HG03045 (cell line): ENCODE measurements around the gene TLR3.
A peak's percentile ranks its signal among the peaks of the same experiment; 100 is the strongest.
"Not testable (repeated sequence)": the region's sequence is repeated elsewhere in the genome, so short reads cannot be mapped to it uniquely, and the experiment has no call there.

ENCODE experiments used
- ATAC-seq: cut with Tn5 transposase; IDR thresholded peaks from one replicate; pipeline ENCODE4 v1.9.1; 2021; ENCODE audit warnings: mild to moderate bottlenecking, moderate library complexity; ENCODE audit not compliant: unreplicated experiment

The TLR3 gene

GRCh38 chr4:186047501-186047900, 21.5 kb upstream of the TLR3 start:
- not testable (repeated sequence) for ATAC-seq

GRCh38 chr4:186050135-186050534, 18.8 kb upstream of the TLR3 start:
- not testable (repeated sequence) for ATAC-seq

DNA sequence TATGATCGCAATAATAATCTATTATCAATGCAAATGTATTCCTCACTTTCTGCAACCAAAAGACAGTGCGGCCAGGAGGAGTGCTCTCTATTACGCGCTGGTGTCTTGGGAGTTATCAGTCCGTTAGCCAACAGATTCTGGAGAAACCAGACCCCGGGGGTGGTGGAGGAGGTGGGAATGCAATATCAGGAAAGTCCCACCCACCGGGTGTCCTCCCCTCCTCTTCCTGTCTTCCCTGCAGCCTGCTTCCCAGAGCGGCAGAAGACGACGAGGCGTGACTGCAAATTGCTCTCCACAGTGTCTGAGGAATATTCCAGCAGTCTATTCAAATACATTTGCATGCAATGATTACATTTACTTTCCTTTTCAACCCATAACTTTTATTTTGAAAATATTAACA, 17.9 kb upstream of the TLR3 start:
- ATAC-seq, result no peak

- peak; percentile 100 for ATAC-seq
Measured at GRCh38 chr4:186058253-186058979, 10.5 kb upstream of the TLR3 start.

DNA sequence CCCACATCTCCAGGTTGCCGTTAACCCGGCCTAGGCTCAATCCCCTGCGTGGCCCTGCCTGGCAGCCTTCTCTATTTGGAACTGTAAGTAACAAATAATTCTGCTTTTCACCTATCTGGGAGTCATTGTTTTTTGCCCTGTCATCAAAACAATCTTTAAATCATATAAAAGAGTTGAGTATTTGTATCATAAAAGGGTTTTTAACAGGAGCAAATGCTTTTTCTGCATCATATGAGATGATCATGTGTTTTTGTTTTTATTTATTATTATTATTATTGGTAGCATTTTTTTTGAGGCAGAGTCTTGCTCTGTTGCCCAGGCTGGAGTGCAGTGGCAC, 10.0 kb upstream of the TLR3 start:
- ATAC-seq, result no peak

DNA sequence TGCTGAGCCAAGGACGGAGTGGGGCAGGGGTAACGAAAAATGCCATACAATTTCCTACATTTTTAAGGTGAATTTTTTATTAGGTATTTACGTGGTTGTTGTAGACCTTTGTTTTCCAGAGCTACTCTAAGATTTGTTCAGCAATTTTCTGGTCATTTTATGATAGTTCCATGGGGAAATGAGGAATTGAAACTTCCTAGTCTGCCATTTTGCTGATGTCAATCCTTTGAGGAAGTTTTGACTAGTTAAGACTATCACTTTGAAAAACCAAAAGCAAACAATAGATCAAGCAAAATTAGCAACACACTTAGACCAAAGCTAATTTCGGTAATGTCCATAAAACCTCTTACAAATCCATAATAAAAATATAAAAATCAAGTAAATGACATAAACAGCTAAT, 7.0 kb upstream of the TLR3 start:
- ATAC-seq, result no peak

- ATAC-seq, result peak; percentile 76
Measured at GRCh38 chr4:186067757-186068385, 1.1 kb upstream of the TLR3 start.

DNA sequence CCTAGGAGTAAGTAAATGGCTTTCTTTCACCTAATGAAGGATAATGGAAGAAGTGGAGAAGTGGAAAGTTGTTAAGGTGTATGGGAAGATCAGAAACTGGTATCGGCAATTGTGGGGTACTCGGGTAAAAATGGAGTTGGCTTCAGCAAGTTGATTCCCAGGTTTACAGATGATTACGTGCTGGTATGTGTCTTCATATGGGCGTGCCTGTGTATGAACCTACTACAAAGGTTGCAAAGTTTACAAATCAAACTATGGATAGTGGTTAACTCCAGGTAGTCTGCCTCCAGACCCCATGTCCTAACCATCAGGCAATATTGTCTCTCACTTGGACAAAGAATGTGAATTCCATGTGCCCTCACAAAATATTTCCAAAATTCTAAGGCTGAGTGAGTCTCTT, 773 bp downstream of the TLR3 start:
- no peak for ATAC-seq

- ATAC-seq, result no peak
Measured at GRCh38 chr4:186072516-186072915, 3.6 kb downstream of the TLR3 start.

DNA sequence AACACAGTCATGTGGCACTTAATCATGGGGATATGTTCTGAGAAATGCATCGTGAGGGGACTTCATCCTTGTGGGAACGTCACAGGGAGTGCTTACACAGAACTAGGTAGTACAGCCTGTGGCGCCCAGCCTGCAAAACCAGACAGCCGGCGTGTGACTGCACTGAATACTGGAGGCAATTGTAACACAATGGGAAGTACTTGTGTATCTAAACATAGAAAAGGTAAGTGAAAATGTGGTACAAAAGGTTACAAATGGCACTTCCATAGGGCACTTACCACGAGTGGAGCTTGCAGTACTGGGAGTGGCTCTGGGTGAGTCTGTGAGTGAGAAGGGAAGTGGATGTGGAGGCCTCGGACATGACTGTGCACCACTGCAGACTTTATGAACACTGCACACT, 5.2 kb downstream of the TLR3 start:
- no peak for ATAC-seq

GRCh38 chr4:186078981-186079638, 10.2 kb downstream of the TLR3 start:
- no peak for ATAC-seq

GRCh38 chr4:186079694-186080093, 10.7 kb downstream of the TLR3 start:
- ATAC-seq, result no peak

DNA sequence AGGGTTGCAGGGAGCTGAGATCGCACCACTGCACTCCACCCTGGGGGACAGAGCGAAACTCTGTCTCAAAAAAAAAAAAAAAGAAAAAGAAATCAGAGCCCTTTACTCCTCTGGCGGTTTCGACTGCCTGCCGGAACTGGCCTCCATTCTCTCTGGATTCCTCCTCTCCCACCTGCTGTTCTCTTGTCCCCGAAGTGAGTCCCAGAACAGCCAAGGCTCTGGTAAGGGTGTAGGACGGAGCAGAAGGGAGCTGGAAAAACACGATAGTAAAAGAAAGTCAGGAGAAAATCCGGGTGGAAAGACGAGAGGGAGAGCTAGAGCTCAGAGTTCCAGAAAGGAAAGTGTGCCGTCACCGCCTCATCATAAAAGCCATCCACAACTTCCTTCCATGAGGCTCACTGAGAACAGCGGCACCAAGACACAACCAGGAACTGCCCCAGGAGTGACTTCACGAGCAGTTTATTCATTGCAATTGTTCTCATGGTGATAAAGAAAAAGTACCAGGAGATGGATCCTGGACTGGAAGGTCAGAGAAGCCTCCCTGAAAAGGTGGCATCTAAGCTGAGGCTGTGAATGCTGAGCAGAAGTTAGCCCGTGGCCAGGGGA, 12.3 kb downstream of the TLR3 start:
- no peak for ATAC-seq

DNA sequence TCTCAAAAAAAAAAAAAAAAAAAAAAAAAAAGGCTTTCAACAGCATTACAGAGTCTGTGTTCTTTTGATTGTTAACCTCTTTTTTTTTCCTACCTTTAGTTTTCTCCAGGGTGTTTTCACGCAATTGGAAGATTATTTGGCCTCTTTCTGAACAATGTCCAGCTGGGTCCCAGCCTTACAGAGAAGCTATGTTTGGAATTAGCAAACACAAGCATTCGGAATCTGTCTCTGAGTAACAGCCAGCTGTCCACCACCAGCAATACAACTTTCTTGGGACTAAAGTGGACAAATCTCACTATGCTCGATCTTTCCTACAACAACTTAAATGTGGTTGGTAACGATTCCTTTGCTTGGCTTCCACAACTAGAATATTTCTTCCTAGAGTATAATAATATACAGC, 13.3 kb downstream of the TLR3 start:
- no peak for ATAC-seq

GRCh38 chr4:186088523-186088922, 19.6 kb downstream of the TLR3 start:
- ATAC-seq, result no peak

DNA sequence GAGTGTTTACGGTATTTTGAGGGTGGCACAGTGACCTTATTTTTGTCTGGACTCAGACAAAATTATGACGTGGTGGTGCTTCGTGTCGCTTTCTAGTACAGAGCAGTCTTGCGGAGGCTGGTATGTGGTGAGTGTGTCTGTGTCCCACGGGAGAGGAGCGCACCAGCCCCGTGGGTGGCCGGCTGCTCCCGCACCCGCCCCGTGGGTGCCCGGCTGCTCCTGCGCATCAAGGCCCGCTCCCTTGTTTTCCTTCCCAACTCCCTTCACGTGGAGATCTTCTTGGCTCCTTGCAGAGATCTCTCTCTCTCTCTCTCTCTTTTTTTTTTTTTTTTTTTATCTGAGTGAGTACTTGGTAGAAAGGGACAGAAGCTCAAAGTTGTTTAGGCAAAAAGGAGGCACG, 23.3 kb downstream of the TLR3 start:
- no peak for ATAC-seq

DNA sequence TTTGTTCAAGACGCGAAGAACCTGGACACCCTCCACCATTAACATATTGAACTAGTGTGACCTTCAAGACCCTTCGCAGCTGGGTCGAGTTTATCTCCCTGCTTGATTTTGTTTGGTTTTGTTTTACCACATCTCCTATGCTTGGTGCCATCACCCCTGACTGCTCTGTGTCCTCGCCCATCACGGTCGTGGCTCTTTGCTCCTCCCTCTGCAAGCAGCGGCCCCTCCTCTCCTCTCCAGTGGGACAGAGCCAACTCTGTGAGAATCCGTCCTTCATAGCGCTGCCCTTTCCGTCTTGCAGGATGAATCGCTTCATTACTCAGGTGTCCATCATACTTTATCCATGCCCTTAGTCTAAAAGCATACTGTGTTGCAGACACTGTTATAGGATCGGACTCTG, 26.4 kb downstream of the TLR3 start:
- no peak for ATAC-seq

- ATAC-seq, result no peak
Measured at GRCh38 chr4:186096681-186097165, 27.8 kb downstream of the TLR3 start.

- no peak for ATAC-seq
Measured at GRCh38 chr4:186097386-186097785, 28.4 kb downstream of the TLR3 start.

GRCh38 chr4:186102931-186103330, 34.0 kb downstream of the TLR3 start:
- ATAC-seq, result no peak

GRCh38 chr4:186104114-186104889, 35.3 kb downstream of the TLR3 start, which contains the start of gene FAM149A:
Gene FAM149A (plus strand): TSS chr4:186104704.
- ATAC-seq, result peak; percentile 62
